ENCODE results near the gene GABBR2.

- TF ChIP-seq CTCF (IDR thresholded peaks at IDR 0.05) = no peak
- no peak for TF ChIP-seq POLR2A (IDR thresholded peaks at IDR 0.05)
Observed at GRCh38 chr9:98418578-98419259, 290.0 kb downstream of the GABBR2 start.
